ENCODE measurements around the gene RTP2. TPM values are rescaled to one million over a fixed set of nuclear protein-coding genes. Genes with fewer than 3 reads are reported as not detected.

Gene RTP2
- total RNA-seq, 1 experiment from 2014 or later, result not detected

DNA sequence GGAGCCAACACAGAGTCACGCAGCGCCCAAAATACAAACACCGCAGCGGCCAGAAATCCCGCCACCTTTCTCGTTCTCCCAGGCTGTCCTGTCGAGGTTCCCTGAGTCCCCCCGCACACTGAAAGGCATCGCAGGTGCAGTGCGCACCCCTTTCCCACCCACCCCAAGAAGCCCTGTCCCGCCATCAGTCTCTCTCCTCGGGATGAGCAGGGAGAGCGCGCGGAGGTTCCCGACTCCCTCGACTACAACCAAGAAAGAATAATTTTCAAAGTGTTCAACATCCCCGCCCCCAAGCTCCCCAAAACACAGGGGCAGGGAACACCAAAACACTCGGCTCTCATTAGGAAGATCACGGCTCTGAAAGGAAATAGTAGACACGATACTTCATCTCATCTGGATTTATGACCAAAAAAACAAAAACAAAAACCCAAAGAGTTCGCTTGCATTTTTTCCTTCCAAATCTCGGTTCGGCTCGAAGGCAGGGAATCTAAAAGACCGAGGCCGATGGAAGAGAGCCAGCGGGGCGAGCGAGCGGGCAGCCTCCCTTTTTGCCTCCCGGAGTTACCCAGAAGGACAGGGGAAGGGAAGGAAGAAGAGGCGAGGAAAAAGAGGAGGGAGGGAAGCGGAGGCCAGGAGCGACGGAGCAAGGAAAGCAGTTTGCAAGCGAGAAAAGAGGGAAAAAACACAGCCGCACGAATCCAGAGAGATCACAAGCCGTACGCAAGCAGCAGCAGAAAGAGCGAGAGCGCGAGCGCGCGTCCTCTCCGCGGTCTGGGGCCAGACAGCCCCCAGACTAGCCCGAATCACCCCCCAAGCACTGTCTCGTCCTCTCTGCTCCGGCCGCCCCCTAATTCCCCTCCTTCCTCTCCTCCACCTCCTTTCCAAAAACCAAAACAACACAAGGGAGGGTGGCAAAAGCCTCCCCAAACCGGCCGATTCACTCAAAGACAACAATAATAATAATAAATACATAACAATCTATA lies 42.1 kb upstream of the RTP2 start:
- peaks cover 50% of the 10 kb centered on the region for H3K4me1 ChIP-seq (ENCODE audit: control insufficient read depth, insufficient read depth, low read length)
- H3K4me3 ChIP-seq (ENCODE audit: low read depth in 2 of 2, low read length in 2 of 2), result peak overlapping the region; percentile 60 to 94

More for the DNA sequence above, 42.1 kb upstream of the RTP2 start:
- DNase-seq (ENCODE audit: low read depth, low spot score) (no peak), ATAC-seq (no peak)
- CTCF ChIA-PET, result interaction anchor here (0.6 to 2.2 kb wide), 2 partner anchors 970 to 1210 kb away, joined by 3 to 7 read pairs; no protein-coding TSS in a partner anchor
- peak overlapping the region; percentile 100 for H3K27ac ChIP-seq (ENCODE audit: low read length)
- in situ Hi-C loops (cut with HindIII; ENCODE audit: low pct_unique_long_range_greater_than_20kb, low sequenced_read_pairs) (loop anchor here (5.0 to 25.0 kb wide), 5 partner anchors 63 to 1400 kb away; no protein-coding TSS in a partner anchor), intact Hi-C loops (cut with micrococcal nuclease; ENCODE audit: unreplicated experiment) (loop anchor here (5.0 to 10.0 kb wide), 7 partner anchors 168 to 1488 kb away; partner anchors contain the start of gene LPP)
- H3K36me3 ChIP-seq (ENCODE audit: control insufficient read depth, insufficient read depth, low read length), result peaks cover 2% of the 10 kb centered on the region; the same call in 1 of the 2 replicates
- TSS peak; percentile 91 for BruUV-seq (replicated peaks)
- no peak for TF ChIP-seq POLR2AphosphoS5 (IDR thresholded peaks at IDR 0.05; ENCODE audit: low read depth, low read length)
- TF ChIP-seq, protein P1, sequence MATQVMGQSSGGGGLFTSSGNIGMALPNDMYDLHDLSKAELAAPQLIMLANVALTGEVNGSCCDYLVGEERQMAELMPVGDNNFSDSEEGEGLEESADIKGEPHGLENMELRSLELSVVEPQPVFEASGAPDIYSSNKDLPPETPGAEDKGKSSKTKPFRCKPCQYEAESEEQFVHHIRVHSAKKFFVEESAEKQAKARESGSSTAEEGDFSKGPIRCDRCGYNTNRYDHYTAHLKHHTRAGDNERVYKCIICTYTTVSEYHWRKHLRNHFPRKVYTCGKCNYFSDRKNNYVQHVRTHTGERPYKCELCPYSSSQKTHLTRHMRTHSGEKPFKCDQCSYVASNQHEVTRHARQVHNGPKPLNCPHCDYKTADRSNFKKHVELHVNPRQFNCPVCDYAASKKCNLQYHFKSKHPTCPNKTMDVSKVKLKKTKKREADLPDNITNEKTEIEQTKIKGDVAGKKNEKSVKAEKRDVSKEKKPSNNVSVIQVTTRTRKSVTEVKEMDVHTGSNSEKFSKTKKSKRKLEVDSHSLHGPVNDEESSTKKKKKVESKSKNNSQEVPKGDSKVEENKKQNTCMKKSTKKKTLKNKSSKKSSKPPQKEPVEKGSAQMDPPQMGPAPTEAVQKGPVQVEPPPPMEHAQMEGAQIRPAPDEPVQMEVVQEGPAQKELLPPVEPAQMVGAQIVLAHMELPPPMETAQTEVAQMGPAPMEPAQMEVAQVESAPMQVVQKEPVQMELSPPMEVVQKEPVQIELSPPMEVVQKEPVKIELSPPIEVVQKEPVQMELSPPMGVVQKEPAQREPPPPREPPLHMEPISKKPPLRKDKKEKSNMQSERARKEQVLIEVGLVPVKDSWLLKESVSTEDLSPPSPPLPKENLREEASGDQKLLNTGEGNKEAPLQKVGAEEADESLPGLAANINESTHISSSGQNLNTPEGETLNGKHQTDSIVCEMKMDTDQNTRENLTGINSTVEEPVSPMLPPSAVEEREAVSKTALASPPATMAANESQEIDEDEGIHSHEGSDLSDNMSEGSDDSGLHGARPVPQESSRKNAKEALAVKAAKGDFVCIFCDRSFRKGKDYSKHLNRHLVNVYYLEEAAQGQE (IDR thresholded peaks at IDR 0.05; ENCODE audit: insufficient read depth in 1 of 2, low read depth in 2 of 2, low read length in 1 of 2), result no peak
- TF ChIP-seq, protein P2, sequence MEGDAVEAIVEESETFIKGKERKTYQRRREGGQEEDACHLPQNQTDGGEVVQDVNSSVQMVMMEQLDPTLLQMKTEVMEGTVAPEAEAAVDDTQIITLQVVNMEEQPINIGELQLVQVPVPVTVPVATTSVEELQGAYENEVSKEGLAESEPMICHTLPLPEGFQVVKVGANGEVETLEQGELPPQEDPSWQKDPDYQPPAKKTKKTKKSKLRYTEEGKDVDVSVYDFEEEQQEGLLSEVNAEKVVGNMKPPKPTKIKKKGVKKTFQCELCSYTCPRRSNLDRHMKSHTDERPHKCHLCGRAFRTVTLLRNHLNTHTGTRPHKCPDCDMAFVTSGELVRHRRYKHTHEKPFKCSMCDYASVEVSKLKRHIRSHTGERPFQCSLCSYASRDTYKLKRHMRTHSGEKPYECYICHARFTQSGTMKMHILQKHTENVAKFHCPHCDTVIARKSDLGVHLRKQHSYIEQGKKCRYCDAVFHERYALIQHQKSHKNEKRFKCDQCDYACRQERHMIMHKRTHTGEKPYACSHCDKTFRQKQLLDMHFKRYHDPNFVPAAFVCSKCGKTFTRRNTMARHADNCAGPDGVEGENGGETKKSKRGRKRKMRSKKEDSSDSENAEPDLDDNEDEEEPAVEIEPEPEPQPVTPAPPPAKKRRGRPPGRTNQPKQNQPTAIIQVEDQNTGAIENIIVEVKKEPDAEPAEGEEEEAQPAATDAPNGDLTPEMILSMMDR (IDR thresholded peaks at IDR 0.05), result no peak
- no peak; the same call in 1 of the 2 replicates for TF ChIP-seq SIN3A (IDR thresholded peaks at IDR 0.05; ENCODE audit: borderline replicate concordance, insufficient read depth, low read depth, low read length)
- no peak for TF ChIP-seq TCF7L2 (IDR thresholded peaks at IDR 0.05; ENCODE audit: low read depth, low read length)
- H3K27me3 ChIP-seq (ENCODE audit: control insufficient read depth, insufficient read depth, low read length), result no peaks in the 10 kb centered on the region
- H3K9me3 ChIP-seq (ENCODE audit: control insufficient read depth, insufficient read depth, low read depth, low read length), result no peaks in the 10 kb centered on the region
- POLR2A ChIA-PET, result interaction anchor here (0.6 to 1.4 kb wide), 5 partner anchors 64 to 1326 kb away, joined by 3 to 9 read pairs (median 4); no protein-coding TSS in a partner anchor
